ENCODE results near the gene UTP3. TPM values are rescaled to one million over a fixed set of nuclear protein-coding genes. Genes with fewer than 3 reads are reported as not detected.
"Not testable (repeated sequence)": the region's sequence is repeated elsewhere in the genome, so short reads cannot be mapped to it uniquely, and the experiment has no call there.

UTP3 gene
- total RNA-seq, 6 experiments from 2014 or later = 10.2 to 22.3 (median 14.0) TPM

- Histone ChIP-seq H3K27ac (no peak overlapping the region), H3K4me3 (no peak overlapping the region), H3K9me3 (no peaks in the 10 kb centered on the region), H3K27me3 (no peaks in the 10 kb centered on the region), H3K36me3 (no peaks in the 10 kb centered on the region), H3K4me1 (no peaks in the 10 kb centered on the region)
- TF ChIP-seq CTCF (IDR thresholded peaks at IDR 0.05) (no peak), POLR2A (IDR thresholded peaks at IDR 0.05) (no peak)
- intact Hi-C loops (cut with DNase I) = no loop called here
- no peak for DNase-seq
- peak in 1 of 4 donors; percentile 37 for ATAC-seq
- 73% methylated on average over 11 of the region's 11 CpGs for WGBS (ENCODE audit: insufficient coverage, low coverage, low lambda C conversion rate, missing lambda C conversion rate)
These were observed 39.8 kb downstream of the UTP3 start for GRCh38 chr4:70728091-70728490.

DNA sequence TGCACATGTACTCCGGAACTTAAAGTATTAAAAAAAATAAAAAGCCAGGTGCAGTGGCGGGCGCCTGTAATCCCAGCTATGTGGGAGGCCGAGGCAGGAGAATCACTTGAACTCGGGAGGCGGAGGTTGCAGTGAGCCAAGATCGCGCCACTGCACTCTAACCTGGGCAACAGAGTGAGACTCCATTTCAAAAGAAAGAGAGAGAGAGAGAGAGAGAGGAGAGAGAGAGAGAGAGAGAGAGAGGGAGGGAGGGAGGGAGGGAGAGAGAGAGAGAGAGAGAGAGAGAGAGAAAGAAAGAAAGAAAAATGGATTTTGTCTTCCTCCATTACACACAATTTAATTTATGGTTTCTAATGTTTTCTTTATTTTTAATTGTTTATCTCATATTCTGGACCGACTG lies 44.5 kb downstream of the UTP3 start:
- DNase-seq; H3K4me3 ChIP-seq; H3K27me3 ChIP-seq; H3K9me3 ChIP-seq; H3K27ac ChIP-seq; ATAC-seq; intact Hi-C loops (cut with DNase I); H3K36me3 ChIP-seq: not testable (repeated sequence)
- 93% methylated on average over 8 of the region's 9 CpGs for WGBS (ENCODE audit: insufficient coverage, low coverage, low lambda C conversion rate, missing lambda C conversion rate)
- peaks cover 0 to 24% (median 8%) of the 10 kb centered on the region in 4 donors for H3K4me1 ChIP-seq

DNA sequence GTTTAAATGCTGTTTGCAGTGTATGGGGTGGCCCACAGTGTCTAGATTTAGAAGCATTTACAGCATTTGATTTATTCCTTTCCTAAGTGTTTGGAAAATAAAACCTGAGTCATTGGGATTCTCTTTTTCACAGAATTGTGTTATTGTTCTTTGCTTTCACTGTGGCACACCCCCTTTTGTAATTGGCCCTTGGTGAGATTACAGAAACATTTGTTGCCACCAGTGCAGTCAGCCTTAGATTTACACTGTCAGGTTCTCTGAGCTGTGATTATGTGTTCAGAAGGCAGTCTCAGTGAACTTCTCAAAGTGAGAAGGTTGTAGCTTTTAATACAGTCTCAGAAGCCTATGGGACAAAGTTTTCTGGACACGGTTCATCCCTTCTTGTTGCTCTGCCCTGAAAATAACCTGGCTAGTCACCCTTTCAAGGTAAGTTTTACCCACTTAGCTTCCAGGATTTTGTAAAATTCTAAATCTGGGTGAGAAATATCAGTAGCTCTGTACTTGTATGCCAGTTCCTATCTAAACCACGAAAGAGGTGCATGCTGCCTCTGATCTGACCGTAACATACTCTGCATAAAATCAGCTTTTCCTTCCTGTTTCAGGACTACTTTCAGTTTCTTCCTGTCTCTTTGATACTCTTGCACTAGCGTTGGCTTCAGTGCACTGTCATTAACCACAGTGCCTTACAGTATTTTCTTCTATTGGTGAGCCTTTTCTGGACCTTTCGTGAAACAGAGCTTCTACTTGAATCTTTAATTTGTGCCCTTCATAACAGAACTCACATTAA lies 46.0 kb downstream of the UTP3 start:
- 0% methylated on average over 5 of the region's 5 CpGs for WGBS (ENCODE audit: insufficient coverage, low coverage, low lambda C conversion rate, missing lambda C conversion rate)
- peaks cover 0 to 24% (median 8%) of the 10 kb centered on the region in 4 donors for H3K4me1 ChIP-seq
- TF ChIP-seq CTCF (IDR thresholded peaks at IDR 0.05) (no peak), POLR2A (IDR thresholded peaks at IDR 0.05) (no peak)

GRCh38 chr4:70734971-70735370 lies 46.6 kb downstream of the UTP3 start:
- no peak for DNase-seq
- intact Hi-C loops (cut with DNase I) = no loop called here
- 13% methylated on average over 2 of the region's 3 CpGs for WGBS (ENCODE audit: insufficient coverage, low coverage, low lambda C conversion rate, missing lambda C conversion rate)
- ATAC-seq = peak; percentile 15 to 38 (median 30)
- no peaks in the 10 kb centered on the region for H3K27me3 ChIP-seq
- H3K36me3 ChIP-seq = no peaks in the 10 kb centered on the region
- H3K9me3 ChIP-seq = no peaks in the 10 kb centered on the region
- peaks cover 0 to 24% (median 8%) of the 10 kb centered on the region in 4 donors for H3K4me1 ChIP-seq
- H3K4me3 ChIP-seq = peak overlapping the region; percentile 10 to 47 (median 46)
- H3K27ac ChIP-seq = peak overlapping the region; percentile 64 to 87 (median 83)
- no peak for TF ChIP-seq CTCF (IDR thresholded peaks at IDR 0.05)
- no peak for TF ChIP-seq POLR2A (IDR thresholded peaks at IDR 0.05)

More for the DNA sequence above, 46.0 kb downstream of the UTP3 start:
- H3K27me3 ChIP-seq = no peaks in the 10 kb centered on the region
- ATAC-seq = peak; percentile 92 to 98 (median 93)
- H3K27ac ChIP-seq = peak overlapping the region; percentile 64 to 87 (median 83)
- intact Hi-C loops (cut with DNase I) = no loop called here
- peak overlapping the region; percentile 10 to 47 (median 46) for H3K4me3 ChIP-seq
- H3K36me3 ChIP-seq = no peaks in the 10 kb centered on the region
- no peaks in the 10 kb centered on the region for H3K9me3 ChIP-seq
- no peak for DNase-seq

GRCh38 chr4:70735915-70736314 lies 47.6 kb downstream of the UTP3 start:
- intact Hi-C loops (cut with DNase I); H3K9me3 ChIP-seq; H3K36me3 ChIP-seq; H3K4me3 ChIP-seq; H3K27me3 ChIP-seq: not testable (repeated sequence)
- 12% methylated on average over 2 of the region's 2 CpGs for WGBS (ENCODE audit: insufficient coverage, low coverage, low lambda C conversion rate, missing lambda C conversion rate)
- ATAC-seq (peak; percentile 68 to 77 (median 70)), DNase-seq (peak; percentile 55 to 73 (median 62))
- H3K4me1 ChIP-seq = peaks cover 0 to 24% (median 8%) of the 10 kb centered on the region in 4 donors
- peak in 3 of 4 donors; percentile 17 to 34 (median 27) for TF ChIP-seq CTCF (IDR thresholded peaks at IDR 0.05)
- peak overlapping the region in 1 of 3 donors; percentile 83 for H3K27ac ChIP-seq
